GM23338 (cell line): Measurements from ENCODE around the gene TOX2. TPM values are rescaled to one million over a fixed set of nuclear protein-coding genes. Genes with fewer than 3 reads are reported as not detected.

Experiments used
- ATAC-seq: fragments of 200-7000 bp; cut with Tn5 transposase; 3 replicates; pipeline ENCODE4 v1.9.1; 2020
- DNase-seq: peaks from one replicate; pipeline ENCODE4 v3.0.0-alpha.2; 2015; ENCODE audit warnings: low spot score
- H2AFZ ChIP-seq: fragments of 200-600 bp; sonication (generic); 2 replicates; pipeline ENCODE4 v1.8.0; 2016; ENCODE audit warnings: antibody characterized with exemption, mild to moderate bottlenecking, moderate library complexity
- H3F3A ChIP-seq: fragments of 200-600 bp; sonication (generic); replicated peaks from 2 replicates; pipeline ENCODE4 v1.8.0; 2017; ENCODE audit warnings: antibody characterized with exemption, mixed run types, low read depth
- H3K27ac ChIP-seq: fragments of 200-600 bp; sonication (generic); 2 replicates; pipeline ENCODE4 v1.6.1; 2016; ENCODE audit warnings: low read depth
- H3K27me3 ChIP-seq: fragments of 200-600 bp; sonication (generic); 2 replicates; pipeline ENCODE4 v1.8.0; 2016; ENCODE audit warnings: mild to moderate bottlenecking, mixed run types, moderate library complexity; ENCODE audit not compliant: insufficient read depth
- H3K36me3 ChIP-seq: fragments of 200-600 bp; sonication (generic); 2 replicates; pipeline ENCODE4 v1.8.0; 2016; ENCODE audit warnings: mild to moderate bottlenecking; ENCODE audit not compliant: insufficient read depth
- H3K4me1 ChIP-seq: fragments of 200-600 bp; sonication (generic); 2 replicates; pipeline ENCODE4 v1.8.0; 2016; ENCODE audit warnings: mild to moderate bottlenecking, moderate library complexity; ENCODE audit not compliant: insufficient read depth
- H3K4me2 ChIP-seq: fragments of 200-600 bp; sonication (generic); 2 replicates; pipeline ENCODE4 v1.7.1; 2017; ENCODE audit warnings: mixed run types
- H3K4me3 ChIP-seq: fragments of 200-600 bp; sonication (generic); 2 replicates; pipeline ENCODE4 v1.6.1; 2016; ENCODE audit warnings: mixed run types
- H3K79me2 ChIP-seq: fragments of 200-600 bp; sonication (generic); replicated peaks from 2 replicates; pipeline ENCODE4 v1.8.0; 2017; ENCODE audit warnings: mild to moderate bottlenecking; ENCODE audit not compliant: insufficient read depth
- H3K9me2 ChIP-seq: fragments of 200-600 bp; sonication (generic); 2 replicates; pipeline ENCODE4 v1.8.0; 2017; ENCODE audit not compliant: insufficient read depth
- H4K20me1 ChIP-seq: fragments of 200-600 bp; sonication (generic); replicated peaks from 2 replicates; pipeline ENCODE4 v1.8.0; 2017; ENCODE audit warnings: mild to moderate bottlenecking; ENCODE audit not compliant: insufficient read depth
- H3K27ac Mint-ChIP-seq: 2 replicates; pipeline ENCODE4 v1.8.0; 2020; ENCODE audit warnings: inconsistent platforms, mild to moderate bottlenecking, moderate library complexity, mixed read lengths
- H3K27me3 Mint-ChIP-seq: 3 replicates; pipeline ENCODE4 v1.8.0; 2022; ENCODE audit warnings: low read depth, mild to moderate bottlenecking, moderate library complexity, mixed read lengths, inconsistent platforms; ENCODE audit not compliant: insufficient read depth, poor library complexity
- H3K36me3 Mint-ChIP-seq: 3 replicates; pipeline ENCODE4 v1.8.0; 2021; ENCODE audit warnings: low read depth, mild to moderate bottlenecking, inconsistent platforms, moderate library complexity, mixed read lengths
- H3K4me1 Mint-ChIP-seq: 3 replicates; pipeline ENCODE4 v1.8.0; 2020; ENCODE audit warnings: mild to moderate bottlenecking, inconsistent platforms, mixed read lengths
- H3K4me3 Mint-ChIP-seq: 3 replicates; pipeline ENCODE4 v1.8.0; 2021; ENCODE audit warnings: moderate library complexity, mild to moderate bottlenecking, inconsistent platforms, mixed read lengths
- H3K9me3 Mint-ChIP-seq: 3 replicates; pipeline ENCODE4 v1.8.0; 2020; ENCODE audit warnings: moderate library complexity, mild to moderate bottlenecking, inconsistent platforms, mixed read lengths
- CREB1 ChIP-seq: fragments of 250-450 bp; sonication (Bioruptor Pico); IDR thresholded peaks from 2 replicates; pipeline ENCODE4 v1.5.0; 2020; ENCODE audit warnings: low read depth, mild to moderate bottlenecking, moderate library complexity
- CTCF ChIP-seq, 2 experiments: fragments of 200-600 bp in 1 of 2; sonication (generic) in 1 of 2; conservative IDR thresholded peaks; 2 replicates each; pipeline versions ENCODE4 v1.5.1 to v1.6.1; 2016 to 2017; ENCODE audit warnings: antibody characterized with exemption in 2 of 2, low read depth in 2 of 2, mild to moderate bottlenecking in 2 of 2, moderate library complexity in 1 of 2
- ETS1 ChIP-seq: IDR thresholded peaks from 2 replicates; pipeline ENCODE4 v1.6.1; 2016; ENCODE audit warnings: antibody characterized with exemption
- EZH2phosphoT487 ChIP-seq: fragments of 200-600 bp; sonication (generic); IDR thresholded peaks from one replicate; pipeline ENCODE4 v1.8.1; 2018; ENCODE audit warnings: antibody characterized with exemption; ENCODE audit not compliant: unreplicated experiment
- JUNB ChIP-seq: IDR thresholded peaks from one replicate; pipeline ENCODE4 v1.6.1; 2016; ENCODE audit warnings: antibody characterized with exemption; ENCODE audit not compliant: unreplicated experiment
- NANOG ChIP-seq: IDR thresholded peaks from 2 replicates; pipeline ENCODE4 v1.6.1; 2016; ENCODE audit warnings: antibody characterized with exemption, borderline replicate concordance
- REST ChIP-seq: IDR thresholded peaks from one replicate; pipeline ENCODE4 v1.6.1; 2018; ENCODE audit warnings: antibody characterized with exemption; ENCODE audit not compliant: unreplicated experiment
- ZNF331 ChIP-seq: fragments of 250-450 bp; sonication (Bioruptor Pico); IDR thresholded peaks from 2 replicates; pipeline ENCODE4 v1.5.0; 2020; ENCODE audit warnings: low read depth, mild to moderate bottlenecking, moderate library complexity
- ZNF462 ChIP-seq: fragments of 250-450 bp; sonication (Bioruptor Pico); IDR thresholded peaks from 2 replicates; pipeline ENCODE4 v1.5.0; 2020; ENCODE audit warnings: mild to moderate bottlenecking, moderate library complexity
- polyA plus RNA-seq: library from polyadenylated mRNA; unstranded; fragments of >200 nt; fragmentation: Nextera tagmentation; extraction: Ambion mirVana; gene quantifications from 2 replicates; pipeline ENCODE4 v1.2.1, GENCODE V29; 2016
- total RNA-seq: library from RNA; depleted of rRNA; stranded (reverse); fragments of >200 nt; shearing (Covaris generic); gene quantifications from 2 replicates; pipeline ENCODE4 v1.2.3, GENCODE V29; 2014

TOX2 gene
- total and polyA plus RNA-seq, 2 experiments from 2014 or later = 1.4 to 1.5 TPM

GRCh38 chr20:43900121-43900466 is 14.6 kb upstream of the TOX2 start (continued):
- no peak for TF ChIP-seq ZNF462 (CRISPR knock-in tag)
- no peak for TF ChIP-seq ETS1
- TF ChIP-seq EZH2phosphoT487 = no peak
- TF ChIP-seq NANOG = no peak
- no peak for TF ChIP-seq JUNB

- ATAC-seq (no peak; the same call in 1 of the 3 replicates), DNase-seq (no peak)
- H3K4me3 Mint-ChIP-seq = no peak overlapping the region
- H3F3A ChIP-seq = no peaks in the 10 kb centered on the region
- H3K36me3 Mint-ChIP-seq = peaks cover 4% of the 10 kb centered on the region; the same call in 1 of the 3 replicates
- no peak overlapping the region for H2AFZ ChIP-seq
- H3K4me1 ChIP-seq = peaks cover 32% of the 10 kb centered on the region
- H3K9me2 ChIP-seq = no peaks in the 10 kb centered on the region
- H3K9me3 Mint-ChIP-seq = peaks cover 14% of the 10 kb centered on the region
- H4K20me1 ChIP-seq = no peaks in the 10 kb centered on the region
- no peak overlapping the region for H3K4me3 ChIP-seq
- no peaks in the 10 kb centered on the region for H3K79me2 ChIP-seq
- no peaks in the 10 kb centered on the region for H3K36me3 ChIP-seq
- peaks cover 9% of the 10 kb centered on the region for H3K27me3 Mint-ChIP-seq
- no peaks in the 10 kb centered on the region for H3K27me3 ChIP-seq
- no peak overlapping the region for H3K4me2 ChIP-seq
- H3K27ac ChIP-seq = no peak overlapping the region
- no peak overlapping the region for H3K27ac Mint-ChIP-seq
- peaks cover 30% of the 10 kb centered on the region for H3K4me1 Mint-ChIP-seq
- no peak for TF ChIP-seq ETS1
- no peak for TF ChIP-seq CTCF (conservative IDR thresholded peaks at IDR 0.05; ENCODE audit: low read depth in 2 of 2)
- no peak for TF ChIP-seq CREB1 (CRISPR knock-in tag)
- TF ChIP-seq REST = no peak
- TF ChIP-seq ZNF331 = no peak
Observed at GRCh38 chr20:43900496-43900895, 14.2 kb upstream of the TOX2 start.
